Psoas muscle (tissue), 8 donors: ENCODE measurements around the gene B3GNT8. TPM values are rescaled to one million over a fixed set of nuclear protein-coding genes. Genes with fewer than 3 reads are reported as not detected.
A peak's percentile ranks its signal among the peaks of the same experiment; 100 is the strongest.

Experiments used
- ATAC-seq, 4 donors: fragments of 200-7000 bp; cut with Tn5 transposase; one replicate each; pipeline ENCODE4 v1.9.1; 2020; ENCODE audit warnings: moderate library complexity in 3 of 4, mild to moderate bottlenecking in 2 of 4
- DNase-seq, 2 donors: peaks; one replicate each; pipeline ENCODE4 v3.0.0-alpha.2; 2020
- H3K27ac ChIP-seq: fragments of 200-600 bp; one replicate; pipeline ENCODE4 v1.8.0; 2022
- H3K27me3 ChIP-seq, 3 donors: fragments of 200-600 bp in 1 of 3; one replicate each; pipeline versions ENCODE4 v1.6.1 to v1.8.0; 2013 to 2022; ENCODE audit warnings: low read length in 2 of 3, mild to moderate bottlenecking in 2 of 3, moderate library complexity in 1 of 3; ENCODE audit not compliant: insufficient read depth in 3 of 3
- H3K36me3 ChIP-seq, 2 donors: fragments of 200-600 bp in 1 of 2; one replicate each; pipeline versions ENCODE4 v1.6.1 to v1.8.0; 2013 to 2022; ENCODE audit warnings: low read depth in 1 of 2, mild to moderate bottlenecking in 1 of 2, moderate library complexity in 1 of 2; ENCODE audit not compliant: insufficient read depth in 1 of 2
- H3K4me1 ChIP-seq: fragments of 200-600 bp; one replicate; pipeline ENCODE4 v1.8.0; 2022
- H3K4me3 ChIP-seq: fragments of 200-600 bp; one replicate; pipeline ENCODE4 v1.8.0; 2022; ENCODE audit warnings: mild to moderate bottlenecking
- H3K9me3 ChIP-seq: fragments of 200-600 bp; one replicate; pipeline ENCODE4 v1.8.0; 2022
- WGBS, 3 donors: extraction: QIAGEN DNeasy Blood & Tissue Kit; methylation state at CpG; one replicate each; pipeline versions ENCODE4 v1.1.6 to v1.1.7; 2013; 5-methylcytosine and 5-hydroxymethylcytosine counted together
- intact Hi-C, 2 donors: fragments of 100-400 bp; cut with DNase I; formaldehyde crosslinking; loops; one replicate each; pipeline versions ENCODE4 v1.11.0 to v1.14.2; 2022
- polyA plus RNA-seq, 3 donors: library from polyadenylated mRNA; stranded (reverse); fragments of 200-250 nt; gene quantifications; one replicate each; pipeline ENCODE4 v1.2.3, GENCODE V29; 2013
- total RNA-seq, 4 donors: library from RNA; stranded (reverse); fragmentation: NEBNext Ultra II Directional in 2 of 4; extraction: Animal tissue kit (Norgen Biotek cat#: 25700) in 2 of 4; gene quantifications; one replicate each; pipeline versions ENCODE4 v1.2.1 to v1.2.4, GENCODE V29; 2021 to 2023
- TF ChIP-seq, protein P1 (sequence below): fragments of 200-600 bp; IDR thresholded peaks from one replicate; pipeline ENCODE4 v1.8.0; 2022; ENCODE audit warnings: antibody characterized with exemption
- donor health status: healthy with polysubstance abuse.
- donor health status: DM: no; HTN: no; CAD: no; lungs with moderate emphysema.
- donor health status: Bipolar disorder and iron deficiency.
- donor health status: healthy.
- donor health status: DM: yes; HTN: yes; CAD: no.
- donor health status: DM: no; HTN: no; CAD: no.
- donor health status: DM: no; HTN: no; CAD: no.
- donor health status: DM: yes; HTN: yes; CAD: no.

Gene B3GNT8
- total and polyA plus RNA-seq, 7 donors = 0.55 to 1.9 (median 0.96) TPM

DNA sequence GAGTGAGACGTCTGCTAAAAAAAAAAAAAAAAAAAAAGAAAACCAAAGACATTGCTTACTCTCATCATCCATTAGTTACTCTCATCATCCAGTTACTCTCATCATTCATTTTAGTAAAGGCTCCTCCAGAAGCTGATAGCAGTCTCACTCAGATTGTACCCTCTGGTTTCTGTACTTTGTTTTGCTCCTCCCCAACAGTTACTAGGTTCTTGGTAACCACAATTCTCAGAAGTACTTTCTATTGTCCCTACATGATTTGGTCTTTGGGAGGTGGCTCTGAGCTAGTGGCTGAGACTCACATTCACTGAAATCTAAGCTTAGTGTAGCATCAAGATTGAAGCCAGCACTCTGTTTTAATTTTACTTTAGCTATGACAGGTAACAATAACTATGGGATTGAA lies 30.1 kb upstream of the B3GNT8 start:
- 19% methylated on average over 1 of the region's 1 CpG; no CpG with 5 or more reads in 2 of the 3 donors for WGBS, 3 donors
- H3K36me3 ChIP-seq = no peaks in the 10 kb centered on the region
- H3K4me1 ChIP-seq = no peaks in the 10 kb centered on the region
- TF ChIP-seq, protein P1, sequence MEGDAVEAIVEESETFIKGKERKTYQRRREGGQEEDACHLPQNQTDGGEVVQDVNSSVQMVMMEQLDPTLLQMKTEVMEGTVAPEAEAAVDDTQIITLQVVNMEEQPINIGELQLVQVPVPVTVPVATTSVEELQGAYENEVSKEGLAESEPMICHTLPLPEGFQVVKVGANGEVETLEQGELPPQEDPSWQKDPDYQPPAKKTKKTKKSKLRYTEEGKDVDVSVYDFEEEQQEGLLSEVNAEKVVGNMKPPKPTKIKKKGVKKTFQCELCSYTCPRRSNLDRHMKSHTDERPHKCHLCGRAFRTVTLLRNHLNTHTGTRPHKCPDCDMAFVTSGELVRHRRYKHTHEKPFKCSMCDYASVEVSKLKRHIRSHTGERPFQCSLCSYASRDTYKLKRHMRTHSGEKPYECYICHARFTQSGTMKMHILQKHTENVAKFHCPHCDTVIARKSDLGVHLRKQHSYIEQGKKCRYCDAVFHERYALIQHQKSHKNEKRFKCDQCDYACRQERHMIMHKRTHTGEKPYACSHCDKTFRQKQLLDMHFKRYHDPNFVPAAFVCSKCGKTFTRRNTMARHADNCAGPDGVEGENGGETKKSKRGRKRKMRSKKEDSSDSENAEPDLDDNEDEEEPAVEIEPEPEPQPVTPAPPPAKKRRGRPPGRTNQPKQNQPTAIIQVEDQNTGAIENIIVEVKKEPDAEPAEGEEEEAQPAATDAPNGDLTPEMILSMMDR = no peak
- H3K4me3 ChIP-seq = no peak overlapping the region
- ATAC-seq (no peak), DNase-seq (no peak)
- intact Hi-C loops = no loop called here
- no peak overlapping the region for H3K27ac ChIP-seq
- H3K27me3 ChIP-seq = peaks cover 0 to 28% (median 4%) of the 10 kb centered on the region in 3 donors
- H3K9me3 ChIP-seq = no peaks in the 10 kb centered on the region

DNA sequence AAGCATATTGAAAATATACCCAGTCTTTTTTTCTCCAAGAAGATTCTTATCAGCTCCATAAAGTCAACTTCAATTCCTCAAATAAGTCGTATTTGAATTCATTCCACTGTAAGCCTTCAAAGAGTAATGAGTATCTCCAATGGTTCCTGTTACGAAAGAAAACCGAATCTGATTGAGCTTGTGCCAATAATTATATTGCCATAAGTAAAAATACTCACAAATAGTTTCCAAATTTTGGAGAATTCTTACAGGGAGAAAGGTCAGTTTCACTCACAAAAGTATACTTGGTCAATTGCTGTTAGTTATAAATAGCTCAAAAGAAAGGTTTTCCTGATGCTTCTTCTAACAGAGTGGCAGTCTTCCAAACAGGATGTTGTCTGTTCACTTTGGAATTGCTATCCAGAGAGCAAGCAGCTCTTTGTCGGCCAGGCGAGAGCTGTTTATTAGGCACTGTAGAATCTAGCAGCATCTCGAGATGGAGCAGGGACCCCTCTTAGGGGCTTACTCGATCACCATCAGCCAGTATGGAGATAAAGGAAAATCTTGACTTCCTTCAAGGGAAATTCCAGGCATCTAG lies 29.3 kb upstream of the B3GNT8 start:
- Histone ChIP-seq H3K27me3 (peaks cover 0 to 26% (median 4%) of the 10 kb centered on the region in 3 donors), H3K9me3 (no peaks in the 10 kb centered on the region), H3K27ac (peak overlapping the region; percentile 28), H3K4me1 (no peaks in the 10 kb centered on the region), H3K36me3 (no peaks in the 10 kb centered on the region), H3K4me3 (no peak overlapping the region)
- intact Hi-C loops = no loop called here
- DNase-seq = no peak
- TF ChIP-seq, protein P1 = no peak
- peak in 1 of 4 donors; percentile 29 for ATAC-seq
- WGBS, 3 donors = 29 to 34% (median 30%) methylated on average over 7 of the region's 7 CpGs

DNA sequence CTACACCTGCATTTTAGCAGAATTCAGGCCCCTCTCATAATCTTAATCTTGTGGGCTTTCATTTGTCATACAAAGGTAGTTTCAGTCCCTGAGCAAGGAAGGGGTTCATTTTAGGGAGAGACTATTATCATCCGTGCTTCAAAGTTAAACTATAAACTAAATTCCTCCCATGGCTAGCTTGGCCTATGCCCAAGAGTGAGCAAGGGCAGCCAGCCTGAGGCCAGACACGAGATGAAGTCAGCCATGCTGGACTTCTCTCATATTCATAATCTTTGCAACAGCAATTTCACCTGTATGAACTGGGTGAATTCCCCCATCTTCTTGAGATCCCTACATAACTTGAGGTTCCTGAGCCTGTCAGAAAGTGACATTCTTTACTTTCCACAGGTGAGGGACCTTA lies 28.8 kb upstream of the B3GNT8 start:
- DNase-seq (no peak), ATAC-seq (no peak)
- TF ChIP-seq, protein P1 = no peak
- no peaks in the 10 kb centered on the region for H3K9me3 ChIP-seq
- no peak overlapping the region for H3K27ac ChIP-seq
- H3K4me1 ChIP-seq = no peaks in the 10 kb centered on the region
- intact Hi-C loops = no loop called here
- peaks cover 0 to 22% (median 4%) of the 10 kb centered on the region in 3 donors for H3K27me3 ChIP-seq
- H3K4me3 ChIP-seq = no peak overlapping the region
- no peaks in the 10 kb centered on the region for H3K36me3 ChIP-seq
- 5 to 22% (median 12%) methylated on average over 2 of the region's 2 CpGs for WGBS, 3 donors

DNA sequence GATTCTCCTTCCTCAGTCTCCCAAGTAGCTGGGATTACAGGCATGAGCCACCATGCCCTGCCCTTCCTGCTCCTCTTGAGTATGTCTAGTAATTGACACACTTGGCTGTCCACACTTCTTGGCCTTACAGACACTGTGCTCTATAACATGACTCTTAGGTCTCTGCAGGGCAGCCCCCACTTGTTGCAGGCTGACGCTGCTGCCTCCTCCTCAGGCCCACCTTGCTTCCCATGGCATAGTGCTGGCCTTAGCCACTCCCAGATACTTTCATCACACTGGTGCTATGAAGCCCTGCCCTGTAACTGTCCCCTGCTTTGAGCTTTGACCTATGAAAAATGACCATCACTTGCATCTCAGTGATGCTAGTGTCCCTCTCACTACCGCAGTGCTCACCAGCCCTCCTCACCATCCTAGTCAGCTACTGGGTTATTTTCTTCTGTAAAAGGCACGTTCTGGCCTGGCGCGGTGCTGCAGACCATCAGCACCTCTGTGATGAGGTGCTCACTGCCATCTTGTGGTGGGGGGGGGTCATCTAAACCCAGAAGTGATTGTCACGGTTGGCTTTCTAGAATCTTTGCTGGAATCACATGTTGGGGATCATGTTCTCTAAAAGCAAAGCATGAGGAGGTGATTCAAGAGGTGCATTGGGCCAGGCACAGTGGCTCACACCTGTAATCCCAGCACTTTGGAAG lies 25.6 kb upstream of the B3GNT8 start:
- WGBS, 3 donors = 64 to 68% (median 65%) methylated on average over 6 of the region's 6 CpGs
- H3K4me1 ChIP-seq = peaks cover 5% of the 10 kb centered on the region
- no peaks in the 10 kb centered on the region for H3K27me3 ChIP-seq
- intact Hi-C loops = loop anchor here in 1 of 2 donors (5.0 kb wide), 1 partner anchor 120 kb away; no protein-coding TSS in a partner anchor
- no peak overlapping the region for H3K4me3 ChIP-seq
- H3K27ac ChIP-seq = no peak overlapping the region
- TF ChIP-seq, protein P1 = no peak
- no peaks in the 10 kb centered on the region for H3K9me3 ChIP-seq
- ATAC-seq (no peak), DNase-seq (no peak)
- no peaks in the 10 kb centered on the region for H3K36me3 ChIP-seq
